Esophagus (tissue), 2 donors: ENCODE data around the gene EPB41L2. TPM values are rescaled to one million over a fixed set of nuclear protein-coding genes. Genes with fewer than 3 reads are reported as not detected.

Experiments
- H3K27ac ChIP-seq, 2 donors: one replicate each; pipeline ENCODE4 v1.5.1; 2013; ENCODE audit warnings: low read depth in 2 of 2, mild to moderate bottlenecking in 2 of 2, inconsistent platforms in 1 of 2, low read length in 1 of 2, moderate library complexity in 1 of 2
- H3K27me3 ChIP-seq, 2 donors: one replicate each; pipeline ENCODE4 v1.6.1; 2013; ENCODE audit warnings: low read length in 2 of 2, control low read depth in 1 of 2, mild to moderate bottlenecking in 1 of 2; ENCODE audit not compliant: insufficient read depth in 2 of 2, control insufficient read depth in 1 of 2
- H3K36me3 ChIP-seq, 2 donors: one replicate each; pipeline ENCODE4 v1.6.1; 2013; ENCODE audit warnings: low read length in 1 of 2; ENCODE audit not compliant: control insufficient read depth in 2 of 2, insufficient read depth in 2 of 2
- H3K4me1 ChIP-seq, 2 donors: one replicate each; pipeline ENCODE4 v1.6.1; 2013; ENCODE audit warnings: low read length in 1 of 2; ENCODE audit not compliant: control insufficient read depth in 2 of 2, insufficient read depth in 2 of 2
- H3K4me3 ChIP-seq, 2 donors: one replicate each; pipeline ENCODE4 v1.5.1; 2013; ENCODE audit warnings: low read length in 2 of 2, mild to moderate bottlenecking in 2 of 2, low read depth in 1 of 2, moderate library complexity in 1 of 2
- H3K9me3 ChIP-seq, 2 donors: one replicate each; pipeline ENCODE4 v1.6.1; 2013; ENCODE audit warnings: mild to moderate bottlenecking in 2 of 2, low read depth in 1 of 2, low read length in 1 of 2, moderate library complexity in 1 of 2; ENCODE audit not compliant: control insufficient read depth in 2 of 2, insufficient read depth in 1 of 2
- WGBS, 2 donors: extraction: QIAGEN DNeasy Blood & Tissue Kit; methylation state at CpG; one replicate each; pipeline ENCODE4 v1.1.7; 2013; 5-methylcytosine and 5-hydroxymethylcytosine counted together
- polyA plus RNA-seq, 2 donors: library from polyadenylated mRNA; stranded (reverse); fragments of 200-250 nt; gene quantifications; one replicate each; pipeline ENCODE4 v1.2.3, GENCODE V29; 2013
- donor health status: healthy with polysubstance abuse.
- donor health status: Bipolar disorder and iron deficiency.

EPB41L2 gene
- polyA plus RNA-seq, 2 donors = 6.7 to 7.8 TPM

- Histone ChIP-seq H3K27me3 (no peaks in the 10 kb centered on the region), H3K4me3 (no peak overlapping the region), H3K27ac (no peak overlapping the region), H3K4me1 (no peaks in the 10 kb centered on the region), H3K9me3 (no peaks in the 10 kb centered on the region), H3K36me3 (no peaks in the 10 kb centered on the region)
- 31 to 38% methylated on average over 3 of the region's 3 CpGs for WGBS, 2 donors
Measured at GRCh38 chr6:130794738-130795137, 268.3 kb downstream of the EPB41L2 start.

GRCh38 chr6:130794010-130794697 lies 268.9 kb downstream of the EPB41L2 start:
- WGBS, 2 donors = 89 to 92% methylated on average over 1 of the region's 1 CpG
- no peaks in the 10 kb centered on the region for H3K9me3 ChIP-seq
- no peak overlapping the region for H3K4me3 ChIP-seq
- H3K4me1 ChIP-seq = no peaks in the 10 kb centered on the region
- no peak overlapping the region for H3K27ac ChIP-seq
- no peaks in the 10 kb centered on the region for H3K27me3 ChIP-seq
- H3K36me3 ChIP-seq = no peaks in the 10 kb centered on the region

Other genes starting within 250 kb of the EPB41L2 start
- gene SMLR1, start 235.8 kb downstream of the EPB41L2 start, polyA plus RNA-seq = not detected
- 1 to 10 TPM; 2.3 to 2.6 TPM for gene AKAP7, start 72.2 kb upstream of the EPB41L2 start, polyA plus RNA-seq